Transverse colon (tissue), 3 donors: ENCODE measurements around the gene LRP1B.

Experiments
- POLR2A ChIP-seq: fragments of 450-650 bp; IDR thresholded peaks from one replicate; pipeline ENCODE4 v1.6.1; 2016; ENCODE audit warnings: antibody characterized with exemption, mild to moderate bottlenecking, moderate library complexity
- TF ChIP-seq, protein P1 (sequence below), 5 experiments: fragments of 200-600 bp in 3 of 5; fragments of 450-650 bp in 2 of 5; sonication (generic) in 3 of 5; IDR thresholded peaks; 1 replicate in 2 of 5; 2 replicates in 3 of 5; pipeline ENCODE4 v1.5.1; 2016 to 2017; ENCODE audit warnings: antibody characterized with exemption in 5 of 5, inconsistent platforms in 3 of 5, mild to moderate bottlenecking in 2 of 5, moderate library complexity in 1 of 5

DNA sequence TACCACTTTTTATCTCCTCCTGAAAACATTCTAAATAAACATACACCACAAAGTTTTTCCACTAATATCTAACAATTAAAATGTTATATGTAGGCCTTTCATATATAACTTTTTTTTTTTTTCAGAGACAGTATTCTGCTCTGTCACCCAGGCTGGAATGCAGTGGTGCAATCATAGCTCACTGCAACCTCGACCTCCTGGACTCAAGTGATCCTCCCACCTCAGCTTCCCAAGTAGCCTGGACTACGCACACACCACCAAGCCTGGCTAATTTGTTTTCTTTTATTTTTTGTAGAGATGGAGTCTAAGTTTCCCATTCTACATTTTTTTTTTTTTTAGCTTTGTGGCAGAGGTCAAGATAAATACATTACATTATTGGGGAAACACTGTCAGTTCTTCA is 1738.0 kb downstream of the LRP1B start:
- TF ChIP-seq POLR2A: no peak
- TF ChIP-seq, protein P1, sequence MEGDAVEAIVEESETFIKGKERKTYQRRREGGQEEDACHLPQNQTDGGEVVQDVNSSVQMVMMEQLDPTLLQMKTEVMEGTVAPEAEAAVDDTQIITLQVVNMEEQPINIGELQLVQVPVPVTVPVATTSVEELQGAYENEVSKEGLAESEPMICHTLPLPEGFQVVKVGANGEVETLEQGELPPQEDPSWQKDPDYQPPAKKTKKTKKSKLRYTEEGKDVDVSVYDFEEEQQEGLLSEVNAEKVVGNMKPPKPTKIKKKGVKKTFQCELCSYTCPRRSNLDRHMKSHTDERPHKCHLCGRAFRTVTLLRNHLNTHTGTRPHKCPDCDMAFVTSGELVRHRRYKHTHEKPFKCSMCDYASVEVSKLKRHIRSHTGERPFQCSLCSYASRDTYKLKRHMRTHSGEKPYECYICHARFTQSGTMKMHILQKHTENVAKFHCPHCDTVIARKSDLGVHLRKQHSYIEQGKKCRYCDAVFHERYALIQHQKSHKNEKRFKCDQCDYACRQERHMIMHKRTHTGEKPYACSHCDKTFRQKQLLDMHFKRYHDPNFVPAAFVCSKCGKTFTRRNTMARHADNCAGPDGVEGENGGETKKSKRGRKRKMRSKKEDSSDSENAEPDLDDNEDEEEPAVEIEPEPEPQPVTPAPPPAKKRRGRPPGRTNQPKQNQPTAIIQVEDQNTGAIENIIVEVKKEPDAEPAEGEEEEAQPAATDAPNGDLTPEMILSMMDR (IDR thresholded peaks at IDR 0.05): no peak
